ENCODE measurements around the gene SLC4A5. TPM values are rescaled to one million over a fixed set of nuclear protein-coding genes. Genes with fewer than 3 reads are reported as not detected.

Gene SLC4A5
- polyA plus RNA-seq, 1 of the 3 experiments (the other 2 are of a cell fraction): 0.25 TPM

DNA sequence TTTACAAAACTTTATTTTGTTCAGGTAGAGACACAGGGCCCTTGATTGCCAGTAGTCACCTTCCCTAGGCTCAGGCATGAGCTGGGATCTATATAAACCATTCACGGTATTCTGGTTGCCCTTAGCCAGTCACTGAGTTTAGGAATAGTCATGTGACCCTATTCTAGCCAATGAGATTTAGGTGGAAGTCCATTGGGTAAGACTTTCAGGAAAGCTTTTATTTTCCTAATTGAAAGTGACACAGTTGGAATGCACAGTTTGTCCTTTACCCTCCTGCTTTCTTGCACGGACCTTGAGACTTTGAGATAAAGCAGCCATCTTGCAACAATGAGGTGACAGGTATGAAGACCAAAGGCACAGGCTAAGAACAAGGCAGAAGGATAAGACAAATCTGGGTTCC, 21.5 kb downstream of the SLC4A5 start:
- ChIA-PET CTCF (interaction anchor here (1.2 to 9.6 kb wide), 2 partner anchors 10 to 13 kb away, joined by 3 to 63 read pairs; no protein-coding TSS in a partner anchor), POLR2A (no interaction called here)
- Histone ChIP-seq H3K4me2 (no peak overlapping the region), H3K27me3 (ENCODE audit: insufficient read depth) (no peaks in the 10 kb centered on the region), H3F3A (replicated peaks; ENCODE audit: insufficient read depth) (no peaks in the 10 kb centered on the region), H3K36me3 (replicated peaks in 1 of 2; ENCODE audit: control insufficient read depth in 1 of 2, insufficient read depth in 2 of 2, low read length in 1 of 2) (no peaks in the 10 kb centered on the region), H3K4me3 (ENCODE audit: low read depth in 2 of 2, low read length in 1 of 2) (no peak overlapping the region), H3K9me3 (no peaks in the 10 kb centered on the region), H4K20me1 (ENCODE audit: insufficient read depth) (no peaks in the 10 kb centered on the region), H3K9me2 (no peaks in the 10 kb centered on the region), H2AFZ (ENCODE audit: low read depth) (no peak overlapping the region), H3K27ac (ENCODE audit: low read depth in 2 of 2, low read length in 1 of 2) (no peak overlapping the region), H3K4me1 (ENCODE audit: control insufficient read depth in 1 of 2, insufficient read depth in 2 of 2, low read depth in 1 of 2, low read length in 1 of 2) (peaks cover 0 to 7% of the 10 kb centered on the region in 2 experiments; a peak in 1 of 4 replicates), H3K79me2 (ENCODE audit: insufficient read depth) (no peaks in the 10 kb centered on the region), H3K9ac (no peak overlapping the region)
- TF ChIP-seq EZH2phosphoT487 (IDR thresholded peaks at IDR 0.05; ENCODE audit: borderline replicate concordance, low read depth) (no peak), TAF1 (IDR thresholded peaks at IDR 0.05; ENCODE audit: borderline replicate concordance, low read depth, low read length) (no peak), RXRA (IDR thresholded peaks at IDR 0.05; ENCODE audit: borderline replicate concordance, low read depth) (no peak), ELF1 (IDR thresholded peaks at IDR 0.05) (no peak), MEF2A (IDR thresholded peaks at IDR 0.05; ENCODE audit: borderline replicate concordance, low read depth) (no peak), FOXM1 (IDR thresholded peaks at IDR 0.05; ENCODE audit: low read depth) (no peak), SMC3 (IDR thresholded peaks at IDR 0.05; ENCODE audit: low read depth, low read length) (no peak), NRF1 (IDR thresholded peaks at IDR 0.05; ENCODE audit: low read depth, low read length) (no peak), JUND (IDR thresholded peaks at IDR 0.05) (no peak), MXI1 (IDR thresholded peaks at IDR 0.05; ENCODE audit: low read depth, low read length) (no peak), RCOR1 (IDR thresholded peaks at IDR 0.05; ENCODE audit: low read length) (no peak), YY1 (IDR thresholded peaks at IDR 0.05; ENCODE audit: low read depth) (no peak), POLR2AphosphoS5 (IDR thresholded peaks at IDR 0.05; ENCODE audit: low read depth, low read length) (no peak)
- TF ChIP-seq, protein P1, sequence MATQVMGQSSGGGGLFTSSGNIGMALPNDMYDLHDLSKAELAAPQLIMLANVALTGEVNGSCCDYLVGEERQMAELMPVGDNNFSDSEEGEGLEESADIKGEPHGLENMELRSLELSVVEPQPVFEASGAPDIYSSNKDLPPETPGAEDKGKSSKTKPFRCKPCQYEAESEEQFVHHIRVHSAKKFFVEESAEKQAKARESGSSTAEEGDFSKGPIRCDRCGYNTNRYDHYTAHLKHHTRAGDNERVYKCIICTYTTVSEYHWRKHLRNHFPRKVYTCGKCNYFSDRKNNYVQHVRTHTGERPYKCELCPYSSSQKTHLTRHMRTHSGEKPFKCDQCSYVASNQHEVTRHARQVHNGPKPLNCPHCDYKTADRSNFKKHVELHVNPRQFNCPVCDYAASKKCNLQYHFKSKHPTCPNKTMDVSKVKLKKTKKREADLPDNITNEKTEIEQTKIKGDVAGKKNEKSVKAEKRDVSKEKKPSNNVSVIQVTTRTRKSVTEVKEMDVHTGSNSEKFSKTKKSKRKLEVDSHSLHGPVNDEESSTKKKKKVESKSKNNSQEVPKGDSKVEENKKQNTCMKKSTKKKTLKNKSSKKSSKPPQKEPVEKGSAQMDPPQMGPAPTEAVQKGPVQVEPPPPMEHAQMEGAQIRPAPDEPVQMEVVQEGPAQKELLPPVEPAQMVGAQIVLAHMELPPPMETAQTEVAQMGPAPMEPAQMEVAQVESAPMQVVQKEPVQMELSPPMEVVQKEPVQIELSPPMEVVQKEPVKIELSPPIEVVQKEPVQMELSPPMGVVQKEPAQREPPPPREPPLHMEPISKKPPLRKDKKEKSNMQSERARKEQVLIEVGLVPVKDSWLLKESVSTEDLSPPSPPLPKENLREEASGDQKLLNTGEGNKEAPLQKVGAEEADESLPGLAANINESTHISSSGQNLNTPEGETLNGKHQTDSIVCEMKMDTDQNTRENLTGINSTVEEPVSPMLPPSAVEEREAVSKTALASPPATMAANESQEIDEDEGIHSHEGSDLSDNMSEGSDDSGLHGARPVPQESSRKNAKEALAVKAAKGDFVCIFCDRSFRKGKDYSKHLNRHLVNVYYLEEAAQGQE (IDR thresholded peaks at IDR 0.05; ENCODE audit: low read depth, low read length): no peak
- TF ChIP-seq, protein P2, sequence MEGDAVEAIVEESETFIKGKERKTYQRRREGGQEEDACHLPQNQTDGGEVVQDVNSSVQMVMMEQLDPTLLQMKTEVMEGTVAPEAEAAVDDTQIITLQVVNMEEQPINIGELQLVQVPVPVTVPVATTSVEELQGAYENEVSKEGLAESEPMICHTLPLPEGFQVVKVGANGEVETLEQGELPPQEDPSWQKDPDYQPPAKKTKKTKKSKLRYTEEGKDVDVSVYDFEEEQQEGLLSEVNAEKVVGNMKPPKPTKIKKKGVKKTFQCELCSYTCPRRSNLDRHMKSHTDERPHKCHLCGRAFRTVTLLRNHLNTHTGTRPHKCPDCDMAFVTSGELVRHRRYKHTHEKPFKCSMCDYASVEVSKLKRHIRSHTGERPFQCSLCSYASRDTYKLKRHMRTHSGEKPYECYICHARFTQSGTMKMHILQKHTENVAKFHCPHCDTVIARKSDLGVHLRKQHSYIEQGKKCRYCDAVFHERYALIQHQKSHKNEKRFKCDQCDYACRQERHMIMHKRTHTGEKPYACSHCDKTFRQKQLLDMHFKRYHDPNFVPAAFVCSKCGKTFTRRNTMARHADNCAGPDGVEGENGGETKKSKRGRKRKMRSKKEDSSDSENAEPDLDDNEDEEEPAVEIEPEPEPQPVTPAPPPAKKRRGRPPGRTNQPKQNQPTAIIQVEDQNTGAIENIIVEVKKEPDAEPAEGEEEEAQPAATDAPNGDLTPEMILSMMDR (IDR thresholded peaks at IDR 0.05): no peak
- TF ChIP-seq, protein P3, sequence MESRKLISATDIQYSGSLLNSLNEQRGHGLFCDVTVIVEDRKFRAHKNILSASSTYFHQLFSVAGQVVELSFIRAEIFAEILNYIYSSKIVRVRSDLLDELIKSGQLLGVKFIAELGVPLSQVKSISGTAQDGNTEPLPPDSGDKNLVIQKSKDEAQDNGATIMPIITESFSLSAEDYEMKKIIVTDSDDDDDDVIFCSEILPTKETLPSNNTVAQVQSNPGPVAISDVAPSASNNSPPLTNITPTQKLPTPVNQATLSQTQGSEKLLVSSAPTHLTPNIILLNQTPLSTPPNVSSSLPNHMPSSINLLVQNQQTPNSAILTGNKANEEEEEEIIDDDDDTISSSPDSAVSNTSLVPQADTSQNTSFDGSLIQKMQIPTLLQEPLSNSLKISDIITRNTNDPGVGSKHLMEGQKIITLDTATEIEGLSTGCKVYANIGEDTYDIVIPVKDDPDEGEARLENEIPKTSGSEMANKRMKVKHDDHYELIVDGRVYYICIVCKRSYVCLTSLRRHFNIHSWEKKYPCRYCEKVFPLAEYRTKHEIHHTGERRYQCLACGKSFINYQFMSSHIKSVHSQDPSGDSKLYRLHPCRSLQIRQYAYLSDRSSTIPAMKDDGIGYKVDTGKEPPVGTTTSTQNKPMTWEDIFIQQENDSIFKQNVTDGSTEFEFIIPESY (IDR thresholded peaks at IDR 0.05; ENCODE audit: borderline replicate concordance, low read depth): no peak
- no peak for DNase-seq
- WGBS (ENCODE audit: low lambda C conversion rate): 87% methylated on average over 2 of the region's 2 CpGs
